Middle frontal gyrus (tissue), 1 donor: ENCODE measurements around the gene MTERF4.

Experiments
- DNase-seq: peaks from one replicate; pipeline ENCODE4 v3.0.0-alpha.2; 2015; ENCODE audit warnings: low spot score; ENCODE audit errors: extremely low spot score

MTERF4 gene

DNA sequence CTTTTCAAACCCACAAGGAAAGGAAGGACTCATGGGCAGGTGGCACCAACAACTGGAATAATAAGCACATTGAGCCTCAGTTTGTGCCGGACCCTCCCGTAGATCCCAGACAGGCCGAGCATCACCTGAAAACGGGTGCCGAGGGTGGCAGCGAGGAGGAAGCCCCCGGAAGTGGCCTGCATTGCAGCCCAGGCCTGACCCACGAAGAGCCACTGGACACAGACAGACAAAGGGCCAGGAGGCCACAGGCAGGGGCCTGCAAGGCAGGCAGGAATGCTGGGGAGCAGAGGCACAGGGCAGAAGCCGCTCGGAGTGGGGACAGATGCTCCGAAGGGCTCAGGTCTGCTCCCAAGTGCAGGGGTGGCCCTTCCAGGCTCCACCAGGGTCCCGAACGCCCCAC lies 31.7 kb downstream of the MTERF4 start:
- DNase-seq = no peak

DNA sequence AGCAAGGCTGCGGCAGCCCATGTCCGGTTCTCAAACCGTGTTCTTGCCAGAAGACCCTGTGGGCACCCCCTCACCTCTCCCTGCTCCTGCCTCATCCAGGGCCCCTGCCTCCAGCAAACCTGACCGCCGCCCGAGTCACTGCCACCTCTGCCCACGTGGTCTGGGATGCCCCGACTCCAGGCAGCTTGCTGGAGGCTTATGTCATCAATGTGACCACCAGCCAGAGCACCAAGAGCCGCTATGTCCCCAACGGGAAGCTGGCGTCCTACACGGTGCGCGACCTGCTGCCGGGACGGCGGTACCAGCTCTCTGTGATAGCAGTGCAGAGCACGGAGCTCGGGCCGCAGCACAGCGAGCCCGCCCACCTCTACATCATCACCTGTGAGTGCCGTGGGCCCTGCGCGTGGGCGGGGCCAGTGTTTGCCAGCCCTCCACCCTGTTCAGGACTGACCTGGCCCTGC lies 32.2 kb downstream of the MTERF4 start:
- DNase-seq = no peak

GRCh38 chr2:241068942-241069810 lies 32.9 kb downstream of the MTERF4 start:
- no peak for DNase-seq

- no peak for DNase-seq
Observed at GRCh38 chr2:241068136-241068941, 33.7 kb downstream of the MTERF4 start.

DNA sequence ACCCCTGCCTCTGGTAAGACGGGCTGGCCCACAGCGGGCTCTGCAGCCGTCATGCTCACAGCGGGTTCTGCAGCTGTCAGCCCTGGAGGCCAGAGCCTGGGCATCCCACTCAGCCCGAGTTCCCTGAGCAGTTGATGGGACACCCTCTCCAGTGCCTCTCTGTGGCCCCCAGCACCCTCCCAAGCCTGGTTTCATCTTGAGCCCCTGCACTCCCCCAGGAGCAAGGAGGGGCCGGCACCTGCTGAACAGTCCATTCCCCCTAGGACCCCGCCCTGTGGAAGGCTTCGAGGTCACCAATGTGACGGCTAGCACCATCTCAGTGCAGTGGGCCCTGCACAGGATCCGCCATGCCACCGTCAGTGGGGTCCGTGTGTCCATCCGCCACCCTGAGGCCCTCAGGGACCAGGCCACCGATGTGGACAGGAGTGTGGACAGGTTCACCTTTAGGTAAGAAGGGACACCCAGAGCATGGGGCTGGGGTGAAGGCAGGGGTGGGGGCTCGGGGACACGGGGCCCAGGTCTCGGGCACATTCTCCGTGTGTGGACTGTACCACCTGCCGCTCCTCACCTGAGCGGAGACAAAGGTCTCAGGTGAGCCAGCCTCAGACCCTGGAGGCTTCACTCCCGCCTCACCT lies 34.5 kb downstream of the MTERF4 start:
- DNase-seq = no peak

DNA sequence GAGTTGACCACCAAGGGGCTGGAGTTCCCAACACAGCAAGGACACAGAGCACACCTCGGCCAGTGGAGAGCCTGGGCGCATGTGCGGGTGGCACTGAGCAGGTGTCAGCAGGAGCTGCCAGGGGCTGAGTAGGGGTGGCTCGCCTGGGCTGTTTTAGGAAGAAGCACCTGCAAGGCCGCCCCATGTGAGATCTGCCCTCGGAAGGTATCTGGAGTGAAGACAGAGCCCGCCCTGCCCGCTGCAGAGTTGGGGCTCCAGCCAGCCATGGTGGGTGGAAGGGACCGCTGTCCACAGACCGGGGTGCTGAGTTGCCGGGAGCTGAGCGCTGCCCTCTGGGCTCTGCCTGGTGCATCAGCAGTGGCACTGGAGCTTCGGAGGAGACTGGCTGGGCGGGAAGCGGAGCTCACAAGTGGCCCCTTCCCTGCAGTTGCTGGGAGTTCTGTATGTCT lies 35.2 kb downstream of the MTERF4 start:
- no peak for DNase-seq

- no peak for DNase-seq
Observed at GRCh38 chr2:241066171-241066892, 35.8 kb downstream of the MTERF4 start.

DNA sequence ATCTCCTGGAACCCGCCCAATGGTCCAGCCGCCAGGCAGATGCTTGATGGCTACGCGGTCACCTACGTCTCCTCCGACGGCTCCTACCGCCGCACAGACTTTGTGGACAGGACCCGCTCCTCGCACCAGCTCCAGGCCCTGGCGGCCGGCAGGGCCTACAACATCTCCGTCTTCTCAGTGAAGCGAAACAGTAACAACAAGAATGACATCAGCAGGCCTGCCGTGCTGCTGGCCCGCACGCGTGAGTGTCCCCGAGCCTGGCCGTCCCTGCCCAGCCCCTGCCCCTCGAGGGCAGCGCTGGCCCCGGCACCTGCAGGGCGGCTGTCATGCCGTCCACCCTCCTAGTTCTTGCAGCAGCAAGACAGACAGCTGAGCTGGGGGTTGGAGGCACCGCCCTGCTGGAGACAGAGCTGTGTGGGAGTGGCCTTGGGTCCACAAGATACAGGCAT lies 36.7 kb downstream of the MTERF4 start:
- DNase-seq = no peak

DNA sequence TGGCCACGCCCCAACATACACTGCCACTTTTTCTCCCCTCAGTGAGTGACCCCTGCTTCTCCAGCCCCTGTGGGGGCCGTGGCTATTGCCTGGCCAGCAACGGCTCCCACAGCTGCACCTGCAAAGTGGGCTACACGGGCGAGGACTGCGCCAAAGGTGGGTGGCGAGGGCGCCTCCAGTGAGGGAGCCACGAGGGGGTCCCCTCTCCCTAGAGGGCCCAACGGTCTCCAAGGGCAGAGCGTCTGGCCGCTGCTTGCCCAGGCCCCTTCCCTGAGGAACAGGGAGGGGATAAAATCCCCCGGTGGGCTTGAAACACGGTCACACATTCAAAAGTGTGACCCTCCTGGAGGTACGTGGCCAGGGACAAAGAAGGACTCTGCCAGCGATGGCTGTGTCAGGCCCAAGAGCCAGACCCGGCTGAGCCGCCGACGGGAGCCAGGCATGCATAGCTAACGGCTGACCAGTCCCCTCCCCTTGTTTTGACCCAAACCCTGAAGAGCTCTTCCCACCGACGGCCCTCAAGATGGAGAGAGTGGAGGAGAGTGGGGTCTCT lies 37.2 kb downstream of the MTERF4 start:
- no peak for DNase-seq

DNA sequence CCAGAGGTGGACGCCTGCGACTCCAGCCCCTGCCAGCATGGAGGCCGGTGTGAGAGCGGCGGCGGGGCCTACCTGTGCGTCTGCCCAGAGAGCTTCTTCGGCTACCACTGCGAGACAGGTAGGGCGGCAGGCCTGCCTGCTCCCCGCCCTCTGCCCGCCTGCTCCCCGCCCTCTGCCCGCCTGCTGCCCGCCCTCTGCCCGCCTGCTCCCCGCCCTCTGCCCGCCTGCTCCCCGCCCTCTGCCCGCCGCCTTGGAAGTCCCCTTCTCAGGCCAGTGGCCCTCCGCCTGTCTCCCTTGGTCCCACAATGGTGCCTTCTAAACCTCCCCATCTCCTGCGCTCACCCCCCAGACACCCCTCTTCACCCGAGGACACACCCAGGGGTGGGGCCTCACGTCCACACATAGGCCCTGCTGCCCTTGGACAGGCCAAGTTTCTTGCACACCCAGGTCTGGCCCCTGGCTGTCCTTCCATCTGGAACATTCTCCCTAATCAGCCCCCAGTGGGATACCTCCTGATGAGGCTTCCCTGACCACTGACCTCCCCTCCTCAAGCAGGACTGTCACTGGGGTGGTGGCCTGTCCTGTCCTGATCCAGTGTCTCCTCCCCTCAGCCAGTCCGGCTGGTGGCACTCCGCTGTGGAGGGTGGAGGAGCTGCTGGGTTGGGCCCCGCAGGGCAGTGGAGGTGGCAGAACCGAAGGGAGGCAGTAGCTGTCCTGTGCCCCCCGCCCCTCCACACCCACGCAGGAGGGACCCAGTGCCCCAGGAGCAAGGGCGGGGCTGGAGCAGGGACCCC lies 37.9 kb downstream of the MTERF4 start:
- DNase-seq = no peak

- no peak for DNase-seq
Observed at GRCh38 chr2:241063587-241063986, 38.5 kb downstream of the MTERF4 start.

GRCh38 chr2:241063093-241063551 lies 39.0 kb downstream of the MTERF4 start:
- no peak for DNase-seq

- no peak for DNase-seq
Observed at GRCh38 chr2:241062389-241063092, 39.5 kb downstream of the MTERF4 start.

GRCh38 chr2:241061275-241061674 lies 40.8 kb downstream of the MTERF4 start:
- peak; percentile 20 for DNase-seq

DNA sequence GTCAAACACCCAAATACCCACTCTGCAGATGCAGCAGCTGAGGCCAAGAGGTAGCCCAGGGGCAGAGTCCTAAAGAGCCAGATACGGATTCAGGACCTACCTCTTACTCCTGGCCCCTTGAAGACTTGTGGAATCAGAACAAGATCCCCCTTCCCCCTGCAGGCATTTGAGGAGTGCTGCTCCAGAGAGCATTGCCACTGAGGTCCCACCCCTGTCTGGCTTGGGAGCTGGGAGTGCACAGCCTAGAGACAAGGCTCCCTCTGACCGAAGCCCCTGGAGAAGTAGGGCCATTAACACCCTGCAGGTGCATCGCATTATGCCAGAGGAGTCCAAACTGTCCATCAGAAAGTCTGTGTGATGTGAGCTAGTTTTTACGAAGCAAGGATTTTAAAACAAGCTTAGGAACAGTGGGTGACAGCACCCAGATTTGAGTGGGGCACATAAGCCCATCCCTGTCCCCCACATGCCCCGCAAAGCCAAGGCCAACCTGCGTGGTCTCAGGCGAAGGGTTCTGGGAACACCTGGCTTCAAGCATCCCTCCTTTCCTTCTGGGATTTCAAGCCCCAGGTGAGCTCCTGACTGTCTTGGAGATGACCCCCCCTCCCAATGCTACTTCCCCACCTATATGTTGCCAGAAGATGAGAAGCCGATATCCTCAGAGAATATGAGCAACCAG lies 48.4 kb downstream of the MTERF4 start:
- DNase-seq = no peak

DNA sequence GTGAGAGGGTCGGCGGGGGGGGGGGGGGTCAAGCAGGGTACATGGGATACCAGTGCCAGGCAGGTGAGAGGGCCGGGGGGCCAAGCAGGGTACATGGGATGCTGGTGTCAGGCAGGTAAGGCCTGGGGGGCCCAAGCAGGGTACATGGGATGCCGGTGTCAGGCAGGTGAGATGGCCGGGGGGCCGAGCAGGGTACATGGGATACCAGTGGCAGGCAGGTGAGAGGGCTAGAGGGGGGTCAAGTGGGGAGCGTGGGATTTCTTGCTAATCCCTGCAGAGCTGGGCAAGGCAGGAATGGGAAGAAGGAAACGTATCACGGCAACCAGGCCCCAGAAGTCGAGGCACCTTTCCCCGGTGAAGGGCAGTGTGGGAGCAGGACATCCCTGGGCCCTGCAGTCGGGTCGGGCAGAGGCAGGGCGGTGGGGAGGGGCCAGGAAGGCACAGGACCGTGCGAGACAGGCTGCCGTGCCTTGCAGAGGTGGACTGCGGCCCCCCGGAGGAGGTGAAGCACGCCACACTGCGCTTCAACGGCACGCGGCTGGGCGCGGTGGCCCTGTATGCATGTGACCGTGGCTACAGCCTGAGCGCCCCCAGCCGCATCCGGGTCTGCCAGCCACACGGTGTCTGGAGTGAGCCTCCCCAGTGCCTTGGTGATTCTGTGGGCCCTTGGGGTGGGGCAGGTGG lies 49.3 kb downstream of the MTERF4 start:
- DNase-seq = no peak

DNA sequence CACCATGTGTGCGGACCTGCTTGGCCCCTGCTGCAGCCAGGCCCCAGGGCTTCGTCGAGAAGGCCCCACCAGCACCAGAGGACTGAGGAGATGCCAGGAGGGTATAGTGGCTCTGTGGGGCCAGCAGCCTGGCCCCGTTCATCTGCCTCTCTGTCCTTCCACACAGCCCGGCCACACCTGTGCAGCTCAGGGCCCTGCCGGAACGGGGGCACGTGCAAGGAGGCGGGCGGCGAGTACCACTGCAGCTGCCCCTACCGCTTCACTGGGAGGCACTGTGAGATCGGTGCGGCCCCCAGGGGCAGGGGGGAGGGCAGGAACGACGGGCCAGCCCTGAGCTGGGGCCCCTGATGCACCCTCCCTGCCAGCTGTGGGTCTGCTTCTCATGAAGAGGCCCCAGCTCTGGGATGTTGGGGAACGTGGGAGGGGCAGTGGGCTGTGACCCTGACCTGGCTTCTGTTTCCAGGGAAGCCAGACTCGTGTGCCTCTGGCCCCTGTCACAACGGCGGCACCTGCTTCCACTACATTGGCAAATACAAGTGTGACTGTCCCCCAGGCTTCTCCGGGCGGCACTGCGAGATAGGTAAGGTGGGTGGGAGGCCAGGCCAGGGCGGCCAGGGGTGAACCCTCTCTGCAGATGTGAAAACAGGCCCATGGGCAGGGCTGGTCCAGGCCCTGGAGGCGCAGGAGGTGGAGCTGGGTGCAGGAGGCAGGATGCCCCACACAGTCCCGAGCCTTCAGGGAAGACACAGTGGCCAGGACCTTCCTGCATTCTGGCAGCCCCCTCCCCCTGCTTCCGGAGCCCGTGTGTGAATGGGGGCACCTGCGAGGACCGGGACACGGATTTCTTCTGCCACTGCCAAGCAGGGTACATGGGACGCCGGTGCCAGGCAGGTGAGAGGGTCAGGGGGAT lies 50.3 kb downstream of the MTERF4 start:
- DNase-seq = no peak
